ENCODE data around the gene MYO1H.
A peak's percentile ranks its signal among the peaks of the same experiment; 100 is the strongest.

The MYO1H gene

DNA sequence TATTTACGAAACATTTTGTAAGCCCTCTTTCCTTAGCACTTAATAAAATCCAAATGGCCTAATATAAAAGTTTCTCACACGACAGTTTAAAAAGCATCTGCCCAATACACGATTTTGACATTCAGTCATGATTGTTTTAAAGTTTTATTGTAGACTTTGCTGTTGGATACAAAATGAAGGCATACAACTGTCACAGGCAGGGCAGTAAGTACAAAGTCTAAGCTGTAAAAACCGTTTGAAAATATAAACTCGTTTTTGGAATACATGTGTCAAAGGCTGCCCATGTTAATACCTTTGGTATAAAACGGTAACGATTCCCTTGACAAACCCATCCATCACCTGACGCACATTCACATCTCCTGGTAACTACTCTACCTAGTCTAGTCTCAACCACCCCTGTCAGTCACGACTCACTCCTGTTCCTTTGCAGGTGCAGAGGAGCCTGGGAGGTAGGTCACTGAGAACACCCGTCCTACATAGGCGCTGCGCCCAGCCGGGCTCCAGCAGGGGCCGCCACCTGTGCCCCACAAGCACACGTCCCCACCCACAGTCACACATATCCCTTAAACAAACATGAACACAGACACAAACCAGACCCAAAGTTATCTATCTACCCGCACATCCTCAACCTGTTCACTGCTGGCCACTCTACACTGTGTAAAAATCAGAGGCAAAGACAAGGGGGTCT, 102.3 kb downstream of the MYO1H start:
- Histone ChIP-seq H3K4me1 (ENCODE audit: control insufficient read depth, insufficient read depth, low read depth, low read length) (peaks cover 8% of the 10 kb centered on the region), H4K8ac (ENCODE audit: low read length) (no peak overlapping the region), H2AK5ac (ENCODE audit: low read length, severe bottlenecking) (no peak overlapping the region), H2AFZ (ENCODE audit: low read depth, low read length) (no peak overlapping the region), H3K4ac (ENCODE audit: low read depth in 1 of 2, low read length in 2 of 2) (no peak overlapping the region), H3K27me3 (ENCODE audit: control insufficient read depth in 1 of 2, insufficient read depth in 1 of 2, low read length in 2 of 2) (no peaks in the 10 kb centered on the region), H3K4me2 (ENCODE audit: low read length, poor library complexity, severe bottlenecking) (no peak overlapping the region), H2BK5ac (ENCODE audit: low read depth, low read length, poor library complexity, severe bottlenecking) (no peak overlapping the region), H3K27ac (ENCODE audit: low read length, poor library complexity, severe bottlenecking) (no peak overlapping the region), H3K4me3 (ENCODE audit: insufficient read depth in 1 of 2, low read depth in 1 of 2, low read length in 2 of 2) (no peak overlapping the region), H3K9me3 (ENCODE audit: control insufficient read depth, low read length) (no peaks in the 10 kb centered on the region), H3K18ac (ENCODE audit: low read depth in 1 of 2, low read length in 2 of 2) (peak overlapping the region; percentile 52 to 55), H2BK12ac (ENCODE audit: low read length in 2 of 2) (peak overlapping the region in 1 of 2 experiments; percentile 6), H3K9ac (ENCODE audit: low read length) (no peak overlapping the region), H2BK15ac (ENCODE audit: low read depth, poor library complexity, severe bottlenecking) (no peak overlapping the region), H2BK120ac (ENCODE audit: low read depth, low read length) (no peak overlapping the region), H3K36me3 (ENCODE audit: control insufficient read depth in 1 of 2, insufficient read depth in 2 of 2, low read depth in 1 of 2, low read length in 2 of 2) (peaks cover 57 to 99% of the 10 kb centered on the region in 2 experiments), H4K91ac (ENCODE audit: low read length) (peak overlapping the region; percentile 43), H3K79me1 (replicated peaks; ENCODE audit: low read length, poor library complexity, severe bottlenecking) (peaks cover 46% of the 10 kb centered on the region), H3K14ac (ENCODE audit: low read length in 2 of 2) (no peak overlapping the region), H3K23ac (ENCODE audit: low read length in 2 of 2) (no peak overlapping the region)
- WGBS, result 88% methylated on average over 15 of the region's 16 CpGs
- no peak for DNase-seq

- peak overlapping the region; percentile 43 for H4K91ac ChIP-seq (ENCODE audit: low read length)
- peak overlapping the region in 1 of 2 experiments; percentile 53 for H2BK12ac ChIP-seq (ENCODE audit: low read length in 2 of 2)
- H3K36me3 ChIP-seq (ENCODE audit: control insufficient read depth in 1 of 2, insufficient read depth in 2 of 2, low read depth in 1 of 2, low read length in 2 of 2), result peaks cover 59 to 99% of the 10 kb centered on the region in 2 experiments
- H4K8ac ChIP-seq (ENCODE audit: low read length), result peak overlapping the region; percentile 45
- H3K18ac ChIP-seq (ENCODE audit: low read depth in 1 of 2, low read length in 2 of 2), result peak overlapping the region; percentile 13 to 52
- H3K79me1 ChIP-seq (replicated peaks; ENCODE audit: low read length, poor library complexity, severe bottlenecking), result peaks cover 48% of the 10 kb centered on the region
- no peak overlapping the region for H3K4ac ChIP-seq (ENCODE audit: low read depth in 1 of 2, low read length in 2 of 2)
- H2BK5ac ChIP-seq (ENCODE audit: low read depth, low read length, poor library complexity, severe bottlenecking), result no peak overlapping the region
- H3K4me1 ChIP-seq (ENCODE audit: control insufficient read depth, insufficient read depth, low read depth, low read length), result peaks cover 12% of the 10 kb centered on the region
- no peak overlapping the region for H2BK120ac ChIP-seq (ENCODE audit: low read depth, low read length)
- DNase-seq, result no peak
- H3K27me3 ChIP-seq (ENCODE audit: control insufficient read depth in 1 of 2, insufficient read depth in 1 of 2, low read length in 2 of 2), result no peaks in the 10 kb centered on the region
- H3K9me3 ChIP-seq (ENCODE audit: control insufficient read depth, low read length), result no peaks in the 10 kb centered on the region
- H2BK15ac ChIP-seq (ENCODE audit: low read depth, poor library complexity, severe bottlenecking), result no peak overlapping the region
- H3K23ac ChIP-seq (ENCODE audit: low read length in 2 of 2), result peak overlapping the region in 1 of 2 experiments; percentile 35
- no peak overlapping the region for H3K27ac ChIP-seq (ENCODE audit: low read length, poor library complexity, severe bottlenecking)
- H3K9ac ChIP-seq (ENCODE audit: low read length), result no peak overlapping the region
- WGBS, result 70% methylated on average over 4 of the region's 4 CpGs
- no peak overlapping the region for H3K4me2 ChIP-seq (ENCODE audit: low read length, poor library complexity, severe bottlenecking)
- H3K14ac ChIP-seq (ENCODE audit: low read length in 2 of 2), result no peak overlapping the region
- H3K4me3 ChIP-seq (ENCODE audit: insufficient read depth in 1 of 2, low read depth in 1 of 2, low read length in 2 of 2), result no peak overlapping the region
- peak overlapping the region; percentile 29 for H2AK5ac ChIP-seq (ENCODE audit: low read length, severe bottlenecking)
- no peak overlapping the region for H2AFZ ChIP-seq (ENCODE audit: low read depth, low read length)
These were observed 103.3 kb downstream of the MYO1H start for GRCh38 chr12:109450980-109451379.

- peak overlapping the region; percentile 15 for H4K91ac ChIP-seq (ENCODE audit: low read length)
- H3K9me3 ChIP-seq (ENCODE audit: control insufficient read depth, low read length), result no peaks in the 10 kb centered on the region
- peak overlapping the region; percentile 52 to 79 for H3K18ac ChIP-seq (ENCODE audit: low read depth in 1 of 2, low read length in 2 of 2)
- no peak overlapping the region for H3K4me2 ChIP-seq (ENCODE audit: low read length, poor library complexity, severe bottlenecking)
- H3K23ac ChIP-seq (ENCODE audit: low read length in 2 of 2), result no peak overlapping the region
- H4K8ac ChIP-seq (ENCODE audit: low read length), result no peak overlapping the region
- no peaks in the 10 kb centered on the region for H3K27me3 ChIP-seq (ENCODE audit: control insufficient read depth in 1 of 2, insufficient read depth in 1 of 2, low read length in 2 of 2)
- peaks cover 50% of the 10 kb centered on the region for H3K79me1 ChIP-seq (replicated peaks; ENCODE audit: low read length, poor library complexity, severe bottlenecking)
- no peak overlapping the region for H2BK120ac ChIP-seq (ENCODE audit: low read depth, low read length)
- no peak overlapping the region for H2AFZ ChIP-seq (ENCODE audit: low read depth, low read length)
- peak overlapping the region in 1 of 2 experiments; percentile 52 for H2BK12ac ChIP-seq (ENCODE audit: low read length in 2 of 2)
- peak overlapping the region; percentile 54 to 55 for H3K4ac ChIP-seq (ENCODE audit: low read depth in 1 of 2, low read length in 2 of 2)
- no peak overlapping the region for H2AK5ac ChIP-seq (ENCODE audit: low read length, severe bottlenecking)
- H3K27ac ChIP-seq (ENCODE audit: low read length, poor library complexity, severe bottlenecking), result no peak overlapping the region
- peaks cover 61 to 99% of the 10 kb centered on the region in 2 experiments for H3K36me3 ChIP-seq (ENCODE audit: control insufficient read depth in 1 of 2, insufficient read depth in 2 of 2, low read depth in 1 of 2, low read length in 2 of 2)
- no peak overlapping the region for H2BK5ac ChIP-seq (ENCODE audit: low read depth, low read length, poor library complexity, severe bottlenecking)
- H3K4me1 ChIP-seq (ENCODE audit: control insufficient read depth, insufficient read depth, low read depth, low read length), result peaks cover 13% of the 10 kb centered on the region
- H3K4me3 ChIP-seq (ENCODE audit: insufficient read depth in 1 of 2, low read depth in 1 of 2, low read length in 2 of 2), result peak overlapping the region in 1 of 2 experiments; percentile 4
- H2BK15ac ChIP-seq (ENCODE audit: low read depth, poor library complexity, severe bottlenecking), result no peak overlapping the region
- H3K9ac ChIP-seq (ENCODE audit: low read length), result no peak overlapping the region
- peak overlapping the region in 1 of 2 experiments; percentile 79 for H3K14ac ChIP-seq (ENCODE audit: low read length in 2 of 2)
- no peak for DNase-seq
- 84% methylated on average over 22 of the region's 23 CpGs for WGBS
These were observed 103.7 kb downstream of the MYO1H start for GRCh38 chr12:109451400-109451799.

GRCh38 chr12:109452489-109452888, 104.8 kb downstream of the MYO1H start:
- peak overlapping the region; percentile 35 for H2BK120ac ChIP-seq (ENCODE audit: low read depth, low read length)
- H3K27ac ChIP-seq (ENCODE audit: low read length, poor library complexity, severe bottlenecking), result no peak overlapping the region
- H3K36me3 ChIP-seq (ENCODE audit: control insufficient read depth in 1 of 2, insufficient read depth in 2 of 2, low read depth in 1 of 2, low read length in 2 of 2), result peaks cover 57 to 99% of the 10 kb centered on the region in 2 experiments
- H4K8ac ChIP-seq (ENCODE audit: low read length), result peak overlapping the region; percentile 16
- no peak overlapping the region for H3K14ac ChIP-seq (ENCODE audit: low read length in 2 of 2)
- H3K27me3 ChIP-seq (ENCODE audit: control insufficient read depth in 1 of 2, insufficient read depth in 1 of 2, low read length in 2 of 2), result no peaks in the 10 kb centered on the region
- H3K9me3 ChIP-seq (ENCODE audit: control insufficient read depth, low read length), result no peaks in the 10 kb centered on the region
- no peak overlapping the region for H2AK5ac ChIP-seq (ENCODE audit: low read length, severe bottlenecking)
- H2AFZ ChIP-seq (ENCODE audit: low read depth, low read length), result no peak overlapping the region
- peaks cover 45% of the 10 kb centered on the region for H3K79me1 ChIP-seq (replicated peaks; ENCODE audit: low read length, poor library complexity, severe bottlenecking)
- no peak overlapping the region for H3K4ac ChIP-seq (ENCODE audit: low read depth in 1 of 2, low read length in 2 of 2)
- no peak overlapping the region for H4K91ac ChIP-seq (ENCODE audit: low read length)
- H3K4me2 ChIP-seq (ENCODE audit: low read length, poor library complexity, severe bottlenecking), result no peak overlapping the region
- no peak overlapping the region for H3K9ac ChIP-seq (ENCODE audit: low read length)
- no peak overlapping the region for H2BK5ac ChIP-seq (ENCODE audit: low read depth, low read length, poor library complexity, severe bottlenecking)
- no peak overlapping the region for H3K23ac ChIP-seq (ENCODE audit: low read length in 2 of 2)
- WGBS, result 80% methylated on average over 2 of the region's 2 CpGs
- H3K4me3 ChIP-seq (ENCODE audit: insufficient read depth in 1 of 2, low read depth in 1 of 2, low read length in 2 of 2), result no peak overlapping the region
- H2BK15ac ChIP-seq (ENCODE audit: low read depth, poor library complexity, severe bottlenecking), result no peak overlapping the region
- no peak for DNase-seq
- H3K18ac ChIP-seq (ENCODE audit: low read depth in 1 of 2, low read length in 2 of 2), result peak overlapping the region; percentile 8 to 31
- H2BK12ac ChIP-seq (ENCODE audit: low read length in 2 of 2), result peak overlapping the region in 1 of 2 experiments; percentile 25
- H3K4me1 ChIP-seq (ENCODE audit: control insufficient read depth, insufficient read depth, low read depth, low read length), result peaks cover 14% of the 10 kb centered on the region

Data from mesenchymal stem cell (in vitro differentiated cells and primary cell).